ENCODE measurements around the gene LHFPL2. TPM values are rescaled to one million over a fixed set of nuclear protein-coding genes. Genes with fewer than 3 reads are reported as not detected.
"Not testable (repeated sequence)": the region's sequence is repeated elsewhere in the genome, so short reads cannot be mapped to it uniquely, and the experiment has no call there.

LHFPL2 gene
- total RNA-seq, 1 donor from 2014 or later: 42.1 TPM

GRCh38 chr5:78675956-78676730 lies 27.6 kb upstream of the LHFPL2 start:
- no peak overlapping the region for H3K4me3 Mint-ChIP-seq
- no peak for DNase-seq (ENCODE audit: low spot score in 2 of 2, unreplicated experiment in 2 of 2)
- H3K36me3 Mint-ChIP-seq: no peaks in the 10 kb centered on the region
- no peak overlapping the region for H3K27ac Mint-ChIP-seq
- H3K27me3 Mint-ChIP-seq (ENCODE audit: low read depth): no peaks in the 10 kb centered on the region
- no peak for TF ChIP-seq CTCF (IDR thresholded peaks at IDR 0.05; ENCODE audit: unreplicated experiment)
- peaks cover 27% of the 10 kb centered on the region for H3K4me1 Mint-ChIP-seq
- peaks cover 13% of the 10 kb centered on the region for H3K9me3 Mint-ChIP-seq

GRCh38 chr5:78673827-78674226 lies 25.3 kb upstream of the LHFPL2 start:
- peaks cover 32% of the 10 kb centered on the region for H3K4me1 Mint-ChIP-seq
- not testable (repeated sequence) for H3K27ac Mint-ChIP-seq; H3K4me3 Mint-ChIP-seq; DNase-seq (ENCODE audit: low spot score in 2 of 2, unreplicated experiment in 2 of 2); H3K36me3 Mint-ChIP-seq; H3K27me3 Mint-ChIP-seq (ENCODE audit: low read depth)
- peaks cover 13% of the 10 kb centered on the region for H3K9me3 Mint-ChIP-seq

GRCh38 chr5:78672154-78672553 lies 23.6 kb upstream of the LHFPL2 start:
- Mint-ChIP-seq H3K4me3 (no peak overlapping the region), H3K36me3 (no peaks in the 10 kb centered on the region), H3K27ac (peak overlapping the region; percentile 75), H3K4me1 (peaks cover 22% of the 10 kb centered on the region), H3K27me3 (ENCODE audit: low read depth) (no peaks in the 10 kb centered on the region), H3K9me3 (peaks cover 13% of the 10 kb centered on the region)
- TF ChIP-seq CTCF (IDR thresholded peaks at IDR 0.05; ENCODE audit: unreplicated experiment): no peak
- DNase-seq (ENCODE audit: low spot score in 2 of 2, unreplicated experiment in 2 of 2): no peak

GRCh38 chr5:78671609-78672008 lies 23.0 kb upstream of the LHFPL2 start:
- no peaks in the 10 kb centered on the region for H3K36me3 Mint-ChIP-seq
- no peaks in the 10 kb centered on the region for H3K27me3 Mint-ChIP-seq (ENCODE audit: low read depth)
- no peak for TF ChIP-seq CTCF (IDR thresholded peaks at IDR 0.05; ENCODE audit: unreplicated experiment)
- peaks cover 13% of the 10 kb centered on the region for H3K9me3 Mint-ChIP-seq
- no peak overlapping the region for H3K4me3 Mint-ChIP-seq
- peak overlapping the region; percentile 75 for H3K27ac Mint-ChIP-seq
- H3K4me1 Mint-ChIP-seq: peaks cover 22% of the 10 kb centered on the region
- peak; percentile 40 to 63 for DNase-seq (ENCODE audit: low spot score in 2 of 2, unreplicated experiment in 2 of 2)

- Mint-ChIP-seq H3K36me3 (no peaks in the 10 kb centered on the region), H3K27me3 (ENCODE audit: low read depth) (no peaks in the 10 kb centered on the region), H3K27ac (no peak overlapping the region), H3K9me3 (peaks cover 13% of the 10 kb centered on the region), H3K4me3 (no peak overlapping the region), H3K4me1 (peaks cover 22% of the 10 kb centered on the region)
- no peak for TF ChIP-seq CTCF (IDR thresholded peaks at IDR 0.05; ENCODE audit: unreplicated experiment)
- no peak for DNase-seq (ENCODE audit: low spot score in 2 of 2, unreplicated experiment in 2 of 2)
Measured at GRCh38 chr5:78670701-78671269, 22.2 kb upstream of the LHFPL2 start.

GRCh38 chr5:78669331-78669730 lies 20.8 kb upstream of the LHFPL2 start:
- no peak for DNase-seq (ENCODE audit: low spot score in 2 of 2, unreplicated experiment in 2 of 2)
- H3K36me3 Mint-ChIP-seq: no peaks in the 10 kb centered on the region
- H3K27ac Mint-ChIP-seq: no peak overlapping the region
- H3K9me3 Mint-ChIP-seq: peaks cover 7% of the 10 kb centered on the region
- TF ChIP-seq CTCF (IDR thresholded peaks at IDR 0.05; ENCODE audit: unreplicated experiment): no peak
- H3K4me3 Mint-ChIP-seq: no peak overlapping the region
- H3K4me1 Mint-ChIP-seq: peaks cover 22% of the 10 kb centered on the region
- no peaks in the 10 kb centered on the region for H3K27me3 Mint-ChIP-seq (ENCODE audit: low read depth)

Data from mesothelial cell of epicardium (in vitro differentiated cells).